ENCODE data around the gene B4GALT7. TPM values are rescaled to one million over a fixed set of nuclear protein-coding genes. Genes with fewer than 3 reads are reported as not detected.

Gene B4GALT7
- 10 to 100 TPM; 13.6 to 41.1 (median 29.8) TPM for total RNA-seq

DNA sequence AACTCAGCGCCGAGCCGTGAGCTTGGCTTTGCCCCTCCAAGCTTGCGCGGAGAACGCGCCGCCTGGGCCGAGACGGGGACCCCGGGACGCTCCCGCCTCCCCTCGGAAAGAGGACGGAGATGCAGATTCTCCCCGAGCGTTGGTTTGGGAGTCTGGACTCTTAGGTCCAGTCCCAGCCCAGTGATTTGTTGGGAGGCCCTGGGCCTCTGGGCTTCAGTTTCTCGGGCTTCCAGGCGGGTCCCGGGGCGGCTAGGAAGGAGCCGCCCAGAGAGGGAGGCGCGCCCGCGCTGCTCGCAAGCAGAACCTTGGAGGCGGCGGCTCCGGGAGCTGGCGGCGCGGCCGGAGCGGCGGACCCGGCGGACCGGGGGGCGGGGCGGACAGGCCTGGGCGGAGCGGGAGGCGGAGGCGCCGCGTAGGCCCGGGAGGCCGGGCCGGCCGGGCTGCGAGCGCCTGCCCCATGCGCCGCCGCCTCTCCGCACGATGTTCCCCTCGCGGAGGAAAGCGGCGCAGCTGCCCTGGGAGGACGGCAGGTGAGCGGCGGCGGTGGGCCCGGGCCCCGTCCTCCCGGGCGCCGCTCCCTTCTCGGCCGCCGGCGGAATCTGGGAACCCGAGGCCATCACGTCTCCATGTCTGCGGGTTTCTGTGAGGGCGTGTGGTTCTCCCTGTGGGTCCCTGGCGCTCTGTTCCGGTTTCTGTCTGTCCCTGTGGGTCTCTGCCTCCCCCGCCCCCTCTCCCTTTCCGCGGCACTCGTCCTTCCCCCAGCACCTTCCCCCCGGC lies at the start of gene B4GALT7:
Gene B4GALT7 (plus strand): TSS at position 402 of the 777 bp plus-strand sequence. CDS start 79 bp downstream, at position 481.
- WGBS, 2 donors, result 0% methylated on average over 12 to 48 of the region's 86 CpGs
- peak; percentile 61 to 64 for DNase-seq (ENCODE audit: low spot score in 2 of 2)
- H3K27me3 ChIP-seq, result no peaks in the 10 kb centered on the region
- peak in 1 of 2 donors; percentile 59 for TF ChIP-seq EP300 (IDR thresholded peaks at IDR 0.05)
- peak; percentile 63 to 83 for TF ChIP-seq POLR2A (IDR thresholded peaks at IDR 0.05)
- TF ChIP-seq, protein P1, sequence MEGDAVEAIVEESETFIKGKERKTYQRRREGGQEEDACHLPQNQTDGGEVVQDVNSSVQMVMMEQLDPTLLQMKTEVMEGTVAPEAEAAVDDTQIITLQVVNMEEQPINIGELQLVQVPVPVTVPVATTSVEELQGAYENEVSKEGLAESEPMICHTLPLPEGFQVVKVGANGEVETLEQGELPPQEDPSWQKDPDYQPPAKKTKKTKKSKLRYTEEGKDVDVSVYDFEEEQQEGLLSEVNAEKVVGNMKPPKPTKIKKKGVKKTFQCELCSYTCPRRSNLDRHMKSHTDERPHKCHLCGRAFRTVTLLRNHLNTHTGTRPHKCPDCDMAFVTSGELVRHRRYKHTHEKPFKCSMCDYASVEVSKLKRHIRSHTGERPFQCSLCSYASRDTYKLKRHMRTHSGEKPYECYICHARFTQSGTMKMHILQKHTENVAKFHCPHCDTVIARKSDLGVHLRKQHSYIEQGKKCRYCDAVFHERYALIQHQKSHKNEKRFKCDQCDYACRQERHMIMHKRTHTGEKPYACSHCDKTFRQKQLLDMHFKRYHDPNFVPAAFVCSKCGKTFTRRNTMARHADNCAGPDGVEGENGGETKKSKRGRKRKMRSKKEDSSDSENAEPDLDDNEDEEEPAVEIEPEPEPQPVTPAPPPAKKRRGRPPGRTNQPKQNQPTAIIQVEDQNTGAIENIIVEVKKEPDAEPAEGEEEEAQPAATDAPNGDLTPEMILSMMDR (IDR thresholded peaks at IDR 0.05), result no peak
- H3K9me3 ChIP-seq, result no peaks in the 10 kb centered on the region
- peak within 1 kb of the TSS; percentile 59 to 92 (median 87) for H3K27ac ChIP-seq
- H3K36me3 ChIP-seq, result peaks cover 0 to 38% (median 8%) of the 10 kb centered on the region in 3 donors
- peaks cover 0 to 24% (median 12%) of the 10 kb centered on the region in 4 donors for H3K4me1 ChIP-seq
- H3K4me3 ChIP-seq, result peak within 1 kb of the TSS; percentile 64 to 96 (median 94)

DNA sequence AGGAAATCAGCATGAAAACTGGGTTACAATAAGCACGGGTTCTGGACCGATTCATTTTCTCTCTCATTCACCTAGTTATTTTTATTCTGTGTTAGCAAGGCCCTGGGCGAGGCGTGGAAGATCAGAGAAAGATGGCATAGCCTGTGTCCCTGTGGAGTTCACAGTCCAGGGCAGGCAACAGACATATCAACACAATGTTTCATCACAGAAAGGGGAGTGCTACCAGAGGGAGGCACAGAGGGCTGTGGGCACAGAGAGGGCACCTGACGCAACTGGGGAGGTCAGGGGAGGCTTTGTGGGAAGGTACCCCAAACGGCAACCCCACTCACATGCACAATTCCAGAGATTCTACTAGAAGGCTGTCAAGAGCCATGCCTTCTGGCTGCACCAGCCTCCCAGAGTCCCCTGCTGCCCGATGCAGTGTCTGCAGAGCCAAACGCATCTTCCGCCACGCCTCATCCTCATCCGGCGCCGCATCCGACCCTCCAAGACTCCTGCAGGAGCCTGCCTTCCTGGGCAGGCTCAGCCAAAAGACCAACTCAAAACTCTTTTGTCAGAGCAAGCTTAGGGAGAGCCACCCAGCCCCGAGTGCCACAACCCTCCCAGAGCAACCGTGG lies 47.0 kb upstream of the B4GALT7 start:
- 39 to 50% methylated on average over 11 to 16 of the region's 16 CpGs for WGBS, 2 donors
- no peaks in the 10 kb centered on the region for H3K36me3 ChIP-seq
- no peak for DNase-seq (ENCODE audit: low spot score in 2 of 2)
- H3K4me1 ChIP-seq, result peaks cover 0 to 45% (median 13%) of the 10 kb centered on the region in 4 donors
- TF ChIP-seq EP300 (IDR thresholded peaks at IDR 0.05), result no peak
- no peak for TF ChIP-seq POLR2A (IDR thresholded peaks at IDR 0.05)
- TF ChIP-seq, protein P1 (IDR thresholded peaks at IDR 0.05), result no peak
- H3K27me3 ChIP-seq, result no peaks in the 10 kb centered on the region
- no peaks in the 10 kb centered on the region for H3K9me3 ChIP-seq
- H3K4me3 ChIP-seq, result peak overlapping the region; percentile 76 to 99 (median 85)
- H3K27ac ChIP-seq, result peak overlapping the region in 2 of 4 donors; percentile 88 to 90

DNA sequence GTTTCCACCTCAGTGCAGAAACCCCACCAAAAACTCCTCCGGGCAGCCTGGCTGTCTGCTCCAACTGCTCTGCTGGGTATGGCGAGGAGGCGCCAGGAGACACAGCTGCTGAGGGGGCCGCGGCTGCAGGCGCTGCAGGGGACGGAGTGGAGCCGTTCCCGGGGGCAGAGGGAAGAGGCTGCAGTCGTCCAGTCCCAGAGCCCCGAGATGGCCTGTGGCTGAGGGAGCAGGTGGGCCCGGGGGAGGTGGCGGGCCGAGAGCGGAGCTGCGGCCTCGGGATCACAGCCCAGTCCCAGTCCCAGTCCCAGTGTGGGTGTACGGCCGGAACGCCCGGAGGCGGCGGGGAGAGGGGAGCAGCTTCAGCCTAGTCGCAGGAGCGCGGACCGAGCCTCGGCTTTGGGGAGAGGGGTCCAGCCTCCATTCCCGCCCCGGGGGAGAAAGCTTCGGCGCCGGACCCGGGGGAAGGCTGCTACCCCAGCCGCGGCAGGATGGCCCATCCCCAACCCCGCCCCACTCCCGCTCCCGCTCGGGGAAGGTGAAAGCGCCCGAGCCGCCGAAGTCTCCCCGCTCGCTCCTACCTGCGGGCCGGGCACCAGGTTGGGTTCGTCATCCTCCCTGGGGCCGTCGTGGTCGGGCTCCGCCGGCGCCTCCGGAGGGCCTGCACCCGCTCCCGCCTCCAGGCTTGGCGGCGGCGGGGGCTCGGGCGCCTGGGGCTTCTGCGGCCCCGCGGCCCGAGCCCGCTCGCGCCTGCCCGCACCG lies 46.1 kb upstream of the B4GALT7 start:
- Histone ChIP-seq H3K27ac (peak overlapping the region; percentile 56 to 90 (median 84)), H3K27me3 (no peaks in the 10 kb centered on the region), H3K36me3 (no peaks in the 10 kb centered on the region), H3K4me3 (peak overlapping the region; percentile 76 to 99 (median 85)), H3K4me1 (peaks cover 0 to 36% (median 10%) of the 10 kb centered on the region in 4 donors), H3K9me3 (no peaks in the 10 kb centered on the region)
- DNase-seq (ENCODE audit: low spot score in 2 of 2), result no peak
- 0% methylated on average over 7 to 33 of the region's 72 CpGs for WGBS, 2 donors
- TF ChIP-seq EP300 (IDR thresholded peaks at IDR 0.05) (no peak), POLR2A (IDR thresholded peaks at IDR 0.05) (no peak)
- TF ChIP-seq, protein P1 (IDR thresholded peaks at IDR 0.05), result no peak

DNA sequence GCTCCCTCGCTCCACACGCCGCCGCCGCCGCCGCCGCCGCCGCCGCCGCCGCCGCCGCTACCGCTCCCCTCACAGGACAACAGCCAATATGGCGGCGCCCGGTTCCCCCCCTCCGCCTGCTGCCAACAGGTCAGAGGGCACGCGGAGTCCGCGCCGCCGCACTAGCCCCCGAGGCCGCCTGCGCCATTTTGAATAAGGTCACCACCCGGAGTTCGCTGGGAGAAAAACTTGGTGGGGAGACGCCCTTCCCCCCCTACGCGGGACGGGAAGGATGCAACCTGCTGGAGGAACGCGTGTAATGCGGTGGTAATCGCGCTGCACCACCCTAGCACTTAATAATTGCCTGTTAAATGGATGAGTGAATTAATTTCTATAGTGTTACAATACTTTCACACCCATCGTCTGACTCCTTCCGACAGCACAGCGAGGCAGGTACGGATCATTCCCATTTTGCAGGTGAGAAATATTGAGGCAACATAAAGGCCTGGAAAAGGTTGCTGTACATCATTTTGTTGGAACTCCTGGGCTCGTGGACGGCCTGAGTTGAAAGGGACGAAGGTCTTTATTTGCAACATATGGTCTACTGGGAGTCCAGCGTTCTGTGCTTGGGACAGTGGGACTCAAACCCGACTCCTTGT lies 45.3 kb upstream of the B4GALT7 start, which contains the start of gene FAM193B:
Gene FAM193B (minus strand): TSS at position 90 of the 638 bp plus-strand sequence. CDS start 105 bp downstream, outside the sequence.
- no peaks in the 10 kb centered on the region for H3K27me3 ChIP-seq
- TF ChIP-seq, protein P1 (IDR thresholded peaks at IDR 0.05), result no peak
- peak in 1 of 2 donors; percentile 60 for TF ChIP-seq EP300 (IDR thresholded peaks at IDR 0.05)
- H3K4me1 ChIP-seq, result peaks cover 0 to 36% (median 10%) of the 10 kb centered on the region in 4 donors
- DNase-seq (ENCODE audit: low spot score in 2 of 2), result peak; percentile 82 to 84
- no peaks in the 10 kb centered on the region for H3K36me3 ChIP-seq
- WGBS, 2 donors, result 12 to 15% methylated on average over 21 to 28 of the region's 49 CpGs
- no peaks in the 10 kb centered on the region for H3K9me3 ChIP-seq
- H3K4me3 ChIP-seq, result peak within 1 kb of the TSS; percentile 76 to 99 (median 85)
- H3K27ac ChIP-seq, result peak within 1 kb of the TSS; percentile 56 to 90 (median 84)

Data from tibial nerve (tissue), 4 donors.